ENCODE data around the gene ROM1.

ROM1 gene

GRCh38 chr11:62591448-62592145, 21.5 kb upstream of the ROM1 start, which contains the start of gene TUT1:
Gene TUT1, minus strand, starts transcription at chr11:62591523. Its CDS starts 38 bp downstream, at chr11:62591485.
- peak; percentile 99 for DNase-seq

DNA sequence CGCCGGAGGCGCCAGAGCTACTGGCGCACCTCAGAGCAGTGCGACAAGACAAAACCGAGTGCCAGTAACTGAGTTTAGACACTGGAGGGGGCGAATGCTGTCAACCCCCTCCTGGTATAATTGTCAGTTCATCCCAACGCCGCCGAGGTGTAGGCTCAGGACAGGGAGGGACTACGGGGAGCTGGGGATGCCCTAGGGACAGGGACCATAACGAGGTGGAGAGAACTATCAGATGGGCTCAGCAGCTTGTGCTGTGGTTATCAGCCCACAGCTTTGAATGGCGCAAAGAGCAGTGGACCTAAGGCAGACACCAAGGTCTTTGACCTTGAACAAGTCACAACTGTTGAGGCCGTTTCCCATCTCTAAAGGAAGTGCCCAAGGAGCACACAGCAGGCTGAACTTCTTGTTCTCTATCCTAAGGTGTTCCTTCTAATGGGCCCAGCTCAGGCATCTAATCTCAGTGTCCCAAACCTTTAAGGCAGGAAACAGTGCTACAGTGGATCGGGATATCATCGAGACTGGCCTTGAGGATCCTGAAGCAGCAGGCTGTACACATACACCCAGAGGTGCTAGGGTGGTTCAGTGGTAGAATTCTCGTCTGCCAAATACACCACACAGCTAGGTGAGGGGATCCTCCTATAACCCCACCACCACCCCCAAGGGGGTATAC, 20.8 kb upstream of the ROM1 start:
- no peak for DNase-seq

- DNase-seq, result no peak
Measured at GRCh38 chr11:62592989-62593421, 20.1 kb upstream of the ROM1 start.

DNA sequence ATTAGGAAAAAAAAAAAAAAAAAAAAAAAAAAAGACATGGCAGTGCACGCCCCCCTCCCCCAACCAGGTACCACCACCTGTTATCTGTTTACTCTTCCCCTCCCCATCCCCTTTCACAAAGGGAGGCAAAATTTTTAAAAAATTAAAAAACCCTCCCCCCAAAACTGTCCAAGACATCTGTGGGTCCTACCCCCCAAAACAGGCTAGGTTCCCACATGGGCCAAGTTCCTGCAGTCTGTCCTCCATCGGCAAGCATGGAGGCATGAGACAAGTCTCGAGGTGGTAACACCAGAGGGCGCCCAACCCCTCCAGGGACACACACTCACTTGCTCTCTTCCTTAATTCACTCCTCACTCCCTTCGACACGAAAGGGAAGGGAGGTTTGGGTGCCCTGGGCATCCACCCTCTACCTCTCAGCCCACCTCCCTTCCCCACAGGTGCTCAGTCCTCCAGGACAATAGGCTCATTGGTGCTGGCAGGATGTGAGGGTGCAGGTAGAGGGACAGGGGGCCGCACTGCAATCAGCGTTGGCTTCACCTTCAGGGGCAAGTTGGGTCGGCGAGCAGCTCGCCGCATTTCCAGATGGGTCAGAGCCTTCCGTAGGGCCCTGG, 19.5 kb upstream of the ROM1 start:
- DNase-seq, result peak; percentile 85

DNA sequence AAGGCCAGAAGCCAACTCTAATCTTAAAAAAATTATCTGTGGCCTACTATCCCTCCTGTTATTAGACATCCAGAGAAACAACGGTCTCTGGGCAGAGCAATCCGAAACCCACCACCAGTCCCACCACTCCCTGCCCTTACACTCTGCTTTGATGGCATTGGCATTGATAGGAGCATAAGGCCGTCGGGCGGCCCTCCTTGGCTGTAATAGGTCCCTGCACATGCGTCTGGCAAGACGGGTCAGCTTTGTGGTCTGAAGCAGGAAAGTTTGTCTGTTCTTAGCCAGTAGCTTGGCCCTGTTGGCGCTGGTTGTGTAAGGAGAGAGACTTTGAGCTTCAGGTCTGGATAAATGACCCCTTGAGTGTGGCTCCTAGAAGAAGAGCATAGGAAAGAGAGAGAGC, 17.9 kb upstream of the ROM1 start:
- DNase-seq, result no peak

DNA sequence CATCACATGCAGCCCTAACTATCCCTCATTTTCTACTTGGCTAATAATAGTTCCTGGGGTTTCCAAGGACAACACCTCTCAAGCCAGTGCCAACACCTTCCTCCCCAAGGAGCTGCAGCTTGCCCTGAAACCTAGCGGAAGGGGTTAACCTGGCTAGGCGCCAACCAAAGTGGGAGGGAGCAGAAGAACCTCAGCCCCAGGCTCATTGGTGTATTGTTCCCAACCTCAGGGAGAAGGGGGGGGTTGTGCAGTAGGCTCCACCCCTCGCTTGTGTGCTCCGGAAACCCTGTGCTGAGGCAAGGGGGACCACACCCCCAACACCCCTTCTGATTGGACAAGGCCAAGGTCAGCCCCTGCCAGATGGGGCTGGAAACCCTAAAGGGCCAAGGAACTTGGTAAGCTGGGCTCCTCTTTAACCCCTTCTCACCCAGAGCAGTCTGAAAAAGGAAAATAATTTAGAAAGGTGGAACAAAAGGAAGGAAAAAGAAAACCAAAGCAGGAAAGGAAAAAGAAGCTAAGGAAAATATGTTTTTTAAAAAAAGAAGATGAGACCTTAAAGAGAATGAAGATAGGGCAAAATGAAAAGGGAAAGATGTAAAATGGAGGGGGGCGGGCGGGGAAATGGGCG, 13.9 kb upstream of the ROM1 start:
- DNase-seq, result peak; percentile 99

- DNase-seq, result peak; percentile 57
Measured at GRCh38 chr11:62599901-62600300, 13.2 kb upstream of the ROM1 start.

GRCh38 chr11:62600367-62601121, 12.5 kb upstream of the ROM1 start:
- peak; percentile 35 for DNase-seq

- peak; percentile 52 for DNase-seq
Measured at GRCh38 chr11:62601122-62601371, 12.0 kb upstream of the ROM1 start.

GRCh38 chr11:62601372-62602140, 11.5 kb upstream of the ROM1 start, which contains the start of gene MTA2:
Gene MTA2, minus strand, starts transcription at chr11:62601865. Its CDS starts 415 bp downstream, at chr11:62601450.
- peak; percentile 99 for DNase-seq

- DNase-seq, result no peak
Measured at GRCh38 chr11:62602141-62603071, 10.7 kb upstream of the ROM1 start.

- DNase-seq, result no peak
Measured at GRCh38 chr11:62603072-62603408, 10.0 kb upstream of the ROM1 start.

DNA sequence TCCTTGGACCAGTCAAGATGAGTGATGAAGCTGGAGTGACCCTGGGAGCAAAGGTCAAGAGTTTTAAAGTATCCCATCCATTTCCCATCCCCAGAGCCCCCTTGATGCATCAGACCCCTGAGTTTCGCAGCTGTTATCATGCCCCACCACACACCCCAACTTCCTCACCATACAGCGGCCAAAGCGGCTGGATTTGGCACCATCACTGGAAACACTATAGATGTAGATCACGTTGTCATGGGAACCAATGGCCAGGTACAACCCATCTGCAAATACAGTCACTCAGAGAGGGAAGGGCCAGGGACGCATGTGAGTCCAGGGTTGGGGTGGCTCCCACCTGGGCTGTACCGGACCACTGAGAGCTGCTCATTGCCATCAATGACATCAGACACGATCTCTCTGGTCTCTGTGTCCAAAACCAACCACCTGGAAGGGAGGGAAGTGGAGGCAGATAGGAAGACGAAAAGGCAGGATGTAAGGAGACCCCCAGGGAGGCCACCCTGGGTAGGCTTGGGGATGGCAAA, 9.2 kb upstream of the ROM1 start:
- no peak for DNase-seq

DNA sequence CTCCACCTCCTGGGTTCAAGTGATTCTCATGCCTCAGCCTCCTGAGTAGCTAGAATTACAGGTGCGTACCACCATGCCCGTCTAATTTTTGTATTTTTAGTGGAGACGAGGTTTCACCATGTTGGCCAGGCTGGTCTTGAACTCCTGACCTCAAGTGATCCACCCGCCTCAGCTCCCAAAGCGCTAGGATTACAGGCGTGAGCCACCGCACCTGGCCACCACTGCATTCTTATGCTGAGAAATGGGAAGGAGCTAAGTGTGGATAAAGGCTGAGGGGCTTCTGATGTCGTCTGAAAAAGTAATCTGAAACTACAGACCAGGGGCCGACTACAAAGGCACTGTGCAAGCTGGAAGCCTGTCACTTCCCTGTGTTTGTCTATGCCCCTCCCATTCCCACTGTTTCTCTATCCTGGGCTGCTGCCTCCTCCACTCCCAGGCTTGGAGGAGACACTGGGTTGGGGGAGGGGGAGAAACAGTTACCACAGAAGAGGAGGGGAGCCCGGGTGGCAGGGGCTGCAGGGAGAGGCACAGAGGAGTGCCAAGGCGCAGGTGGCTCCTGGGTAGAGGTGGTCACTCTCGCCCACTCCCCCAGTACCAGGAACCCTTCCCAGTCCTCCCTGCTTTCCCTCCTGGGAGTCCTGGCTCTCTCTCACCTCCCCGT, 8.5 kb upstream of the ROM1 start:
- no peak for DNase-seq

- no peak for DNase-seq
Measured at GRCh38 chr11:62605467-62605866, 7.6 kb upstream of the ROM1 start.

DNA sequence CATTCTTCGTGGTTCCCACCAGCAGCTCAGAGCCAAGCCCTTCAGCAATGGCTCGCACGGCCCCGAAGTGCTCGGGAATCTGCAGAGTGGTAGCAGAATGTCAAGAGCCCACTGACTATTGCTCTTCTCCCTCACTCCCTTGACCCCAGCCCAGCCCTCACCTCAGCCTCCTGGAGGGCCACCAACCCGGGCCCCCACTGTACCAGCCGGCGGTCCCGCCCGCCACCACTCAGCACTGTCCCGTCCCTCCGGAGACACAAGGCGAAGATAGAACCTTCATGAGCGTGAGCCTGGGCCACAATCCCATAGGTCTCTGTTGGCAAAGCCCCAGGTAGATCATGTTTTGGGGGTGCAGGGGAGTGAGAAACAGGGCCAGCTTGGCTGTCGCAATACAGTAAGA, 7.2 kb upstream of the ROM1 start:
- no peak for DNase-seq

GRCh38 chr11:62607714-62608113, 5.3 kb upstream of the ROM1 start:
- DNase-seq, result no peak

- no peak for DNase-seq
Measured at GRCh38 chr11:62608776-62609175, 4.3 kb upstream of the ROM1 start.

DNA sequence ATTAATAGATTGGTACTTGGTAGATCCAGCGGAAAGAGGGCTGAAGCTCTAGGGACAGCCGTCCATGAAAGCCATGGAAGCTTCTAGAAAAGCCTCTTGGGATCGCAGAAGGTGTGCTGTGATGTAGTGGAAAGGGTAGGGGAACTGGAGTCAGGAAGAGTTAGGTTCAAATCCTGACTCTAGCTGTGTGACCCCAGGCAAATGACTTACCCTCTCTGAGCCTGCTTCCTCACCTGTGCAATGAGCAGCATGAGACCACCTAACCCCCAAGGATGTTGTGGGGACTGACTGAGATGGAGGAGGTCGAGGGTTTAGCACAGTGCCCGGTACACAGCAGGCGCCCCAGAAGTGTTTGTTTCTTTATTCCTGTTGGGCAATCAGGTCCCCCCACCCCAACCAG, 2.7 kb upstream of the ROM1 start:
- DNase-seq, result no peak
